ENCODE data around the gene ITGA2. TPM values are rescaled to one million over a fixed set of nuclear protein-coding genes. Genes with fewer than 3 reads are reported as not detected.

The ITGA2 gene
- total RNA-seq, 1 experiment from 2014 or later = 5.5 TPM

GRCh38 chr5:53048248-53048647 is 59.1 kb downstream of the ITGA2 start:
- DNase-seq (ENCODE audit: extremely low read depth, low read depth) = no peak

GRCh38 chr5:53052499-53052898 is 63.3 kb downstream of the ITGA2 start:
- no peak for DNase-seq (ENCODE audit: extremely low read depth, low read depth)

- DNase-seq (ENCODE audit: extremely low read depth, low read depth) = no peak
These were observed 64.2 kb downstream of the ITGA2 start for GRCh38 chr5:53053364-53053763.

GRCh38 chr5:53055365-53055764 is 66.2 kb downstream of the ITGA2 start:
- DNase-seq (ENCODE audit: extremely low read depth, low read depth) = no peak

- DNase-seq (ENCODE audit: extremely low read depth, low read depth) = no peak
These were observed 70.1 kb downstream of the ITGA2 start for GRCh38 chr5:53059281-53059680.

GRCh38 chr5:53063176-53063575 is 74.0 kb downstream of the ITGA2 start:
- DNase-seq (ENCODE audit: extremely low read depth, low read depth) = no peak

- no peak for DNase-seq (ENCODE audit: extremely low read depth, low read depth)
These were observed 74.6 kb downstream of the ITGA2 start for GRCh38 chr5:53063791-53064190.

GRCh38 chr5:53066088-53066487 is 76.9 kb downstream of the ITGA2 start:
- no peak for DNase-seq (ENCODE audit: extremely low read depth, low read depth)

- no peak for DNase-seq (ENCODE audit: extremely low read depth, low read depth)
These were observed 78.5 kb downstream of the ITGA2 start for GRCh38 chr5:53067641-53068040.

GRCh38 chr5:53068291-53068836 is 79.2 kb downstream of the ITGA2 start:
- DNase-seq (ENCODE audit: extremely low read depth, low read depth) = no peak

GRCh38 chr5:53069626-53070025 is 80.5 kb downstream of the ITGA2 start:
- DNase-seq (ENCODE audit: extremely low read depth, low read depth) = no peak

- no peak for DNase-seq (ENCODE audit: extremely low read depth, low read depth)
These were observed 82.1 kb downstream of the ITGA2 start for GRCh38 chr5:53071298-53071697.

- DNase-seq (ENCODE audit: extremely low read depth, low read depth) = no peak
These were observed 82.6 kb downstream of the ITGA2 start for GRCh38 chr5:53071738-53072137.

GRCh38 chr5:53073348-53073747 is 84.2 kb downstream of the ITGA2 start:
- DNase-seq (ENCODE audit: extremely low read depth, low read depth) = no peak

- DNase-seq (ENCODE audit: extremely low read depth, low read depth) = no peak
These were observed 86.9 kb downstream of the ITGA2 start for GRCh38 chr5:53076014-53076583.

GRCh38 chr5:53080271-53080670 is 91.1 kb downstream of the ITGA2 start:
- no peak for DNase-seq (ENCODE audit: extremely low read depth, low read depth)

GRCh38 chr5:53083927-53084326 is 94.8 kb downstream of the ITGA2 start:
- DNase-seq (ENCODE audit: extremely low read depth, low read depth) = no peak

GRCh38 chr5:53084546-53085255 is 95.5 kb downstream of the ITGA2 start:
- no peak for DNase-seq (ENCODE audit: extremely low read depth, low read depth)

- no peak for DNase-seq (ENCODE audit: extremely low read depth, low read depth)
These were observed 98.0 kb downstream of the ITGA2 start for GRCh38 chr5:53087171-53087570.

GRCh38 chr5:53087621-53088121 is 98.5 kb downstream of the ITGA2 start:
- DNase-seq (ENCODE audit: extremely low read depth, low read depth) = no peak

- no peak for DNase-seq (ENCODE audit: extremely low read depth, low read depth)
These were observed 100.4 kb downstream of the ITGA2 start for GRCh38 chr5:53089481-53089991.

- no peak for DNase-seq (ENCODE audit: extremely low read depth, low read depth)
These were observed 101.1 kb downstream of the ITGA2 start for GRCh38 chr5:53090229-53090628.

Data from NCI-H460 (cell line).